GM19328 (cell line): ENCODE measurements around the gene GDPD4.

Experiments
- ATAC-seq: cut with Tn5 transposase; IDR thresholded peaks from one replicate; pipeline ENCODE4 v1.9.1; 2021; ENCODE audit warnings: mild to moderate bottlenecking, moderate library complexity; ENCODE audit not compliant: unreplicated experiment

GDPD4 gene

DNA sequence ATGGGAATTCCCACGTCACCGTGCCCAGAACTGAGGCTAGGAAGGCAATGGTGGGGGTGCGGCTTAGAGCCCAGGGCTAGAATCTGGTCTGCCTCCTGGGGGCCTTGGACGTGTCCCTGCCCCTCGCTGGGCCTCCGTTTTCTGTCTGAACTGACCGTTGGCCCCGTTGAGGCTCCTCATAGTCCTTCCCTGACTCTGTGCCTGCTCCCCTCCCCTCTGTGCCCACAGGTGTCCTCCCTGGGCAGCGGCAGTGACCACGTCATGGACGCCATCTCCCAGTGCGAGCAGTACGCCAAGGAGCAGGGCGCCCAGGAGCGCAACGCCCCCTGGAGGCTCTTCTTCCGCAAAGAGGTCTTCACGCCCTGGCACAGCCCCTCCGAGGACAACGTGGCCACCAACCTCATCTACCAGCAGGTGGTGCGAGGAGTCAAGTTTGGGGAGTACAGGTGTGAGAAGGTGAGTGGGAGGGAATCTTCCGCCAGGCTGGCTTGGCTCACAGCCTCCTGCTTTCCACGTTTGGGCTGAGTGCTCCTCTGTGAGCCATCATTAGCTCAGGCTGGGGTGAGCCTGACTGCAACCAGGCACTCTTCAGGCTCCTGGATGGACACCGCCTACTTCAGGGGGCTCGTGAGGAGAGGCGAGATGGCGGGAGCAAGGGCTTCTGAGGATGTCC lies 109.5 kb downstream of the GDPD4 start:
- no peak for ATAC-seq

GRCh38 chr11:77191429-77191822 lies 110.1 kb downstream of the GDPD4 start:
- no peak for ATAC-seq

GRCh38 chr11:77190331-77191075 lies 111.0 kb downstream of the GDPD4 start:
- no peak for ATAC-seq

DNA sequence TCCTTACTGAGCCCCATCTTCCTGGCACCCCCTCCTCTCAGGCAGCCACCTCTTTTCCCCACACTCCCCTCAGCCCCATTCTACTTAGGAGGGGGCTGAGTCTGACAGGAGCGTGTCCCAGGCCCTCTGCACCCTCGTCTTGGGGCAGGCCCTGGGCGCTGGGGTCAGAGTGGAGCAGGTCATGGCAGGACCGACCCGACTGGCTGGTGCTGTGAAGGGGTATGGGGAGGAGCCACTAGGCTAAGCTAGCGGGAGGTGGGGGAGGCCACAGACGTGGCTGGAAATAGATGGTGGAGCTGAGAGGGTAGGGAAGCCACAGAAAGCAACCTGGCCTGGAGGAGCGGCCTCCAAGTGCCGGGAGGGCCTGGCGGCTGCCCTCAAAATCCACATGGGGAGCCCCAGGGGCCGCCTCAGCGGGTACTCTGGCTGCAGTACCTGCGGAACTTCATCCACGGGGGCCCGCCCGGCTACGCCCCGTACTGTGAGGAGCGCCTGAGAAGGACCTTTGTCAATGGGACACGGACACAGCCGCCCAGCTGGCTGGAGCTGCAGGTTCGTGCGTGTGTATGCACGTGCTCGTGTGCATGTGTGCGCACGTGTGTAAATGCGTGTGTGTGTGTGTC lies 111.8 kb downstream of the GDPD4 start:
- ATAC-seq = no peak

- no peak for ATAC-seq
These were observed 112.6 kb downstream of the GDPD4 start for GRCh38 chr11:77188633-77189491.

GRCh38 chr11:77187776-77188632 lies 113.5 kb downstream of the GDPD4 start:
- ATAC-seq = no peak

DNA sequence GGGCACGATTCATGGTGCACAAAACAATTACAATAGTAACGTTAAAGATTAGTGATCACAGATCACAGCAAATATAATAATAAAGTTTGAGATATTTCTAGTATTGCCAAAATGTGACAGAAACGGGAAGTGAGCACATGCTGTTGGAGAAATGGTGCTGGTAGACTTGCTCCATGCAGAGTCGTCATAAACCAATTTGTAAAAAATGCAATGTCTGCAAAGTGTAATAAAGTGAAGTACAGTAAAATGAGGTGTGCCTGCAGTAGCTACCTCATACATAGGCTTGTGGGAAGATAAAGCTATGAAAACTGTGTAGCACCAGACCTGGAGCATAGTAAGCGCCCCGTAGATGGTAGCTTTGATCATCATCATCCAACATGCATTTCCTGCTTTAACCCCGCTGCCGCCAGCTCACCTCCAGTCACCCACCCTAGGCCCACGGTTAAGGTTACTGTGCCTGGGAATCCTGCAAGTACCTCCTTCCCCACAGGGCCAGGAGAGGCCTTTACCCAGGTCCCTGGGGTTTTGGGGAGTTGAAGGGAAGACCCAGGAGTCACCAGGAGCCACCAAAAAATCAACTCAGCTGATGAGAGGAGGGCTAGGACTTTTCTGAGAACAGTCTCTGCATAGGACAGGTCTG lies 114.3 kb downstream of the GDPD4 start:
- no peak for ATAC-seq

DNA sequence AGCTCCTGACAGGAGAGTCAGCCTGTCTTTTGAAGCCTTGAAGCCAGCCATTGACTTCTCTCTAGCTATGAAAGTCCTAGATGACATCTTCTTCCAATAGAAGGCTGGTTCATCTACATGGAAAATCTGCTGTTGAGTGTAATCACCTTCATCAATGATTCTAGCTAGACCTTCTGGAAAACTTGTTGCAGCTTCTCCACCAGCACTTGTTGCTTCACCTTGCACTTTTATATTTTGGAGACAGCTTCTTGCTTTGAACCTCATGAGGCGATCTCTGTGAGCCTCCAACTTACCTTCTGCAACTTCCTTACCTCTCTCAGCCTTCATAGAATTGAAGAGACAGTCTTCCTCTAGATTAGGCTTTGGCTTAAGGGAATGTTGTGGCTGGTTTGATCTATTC lies 115.2 kb downstream of the GDPD4 start:
- ATAC-seq = no peak

DNA sequence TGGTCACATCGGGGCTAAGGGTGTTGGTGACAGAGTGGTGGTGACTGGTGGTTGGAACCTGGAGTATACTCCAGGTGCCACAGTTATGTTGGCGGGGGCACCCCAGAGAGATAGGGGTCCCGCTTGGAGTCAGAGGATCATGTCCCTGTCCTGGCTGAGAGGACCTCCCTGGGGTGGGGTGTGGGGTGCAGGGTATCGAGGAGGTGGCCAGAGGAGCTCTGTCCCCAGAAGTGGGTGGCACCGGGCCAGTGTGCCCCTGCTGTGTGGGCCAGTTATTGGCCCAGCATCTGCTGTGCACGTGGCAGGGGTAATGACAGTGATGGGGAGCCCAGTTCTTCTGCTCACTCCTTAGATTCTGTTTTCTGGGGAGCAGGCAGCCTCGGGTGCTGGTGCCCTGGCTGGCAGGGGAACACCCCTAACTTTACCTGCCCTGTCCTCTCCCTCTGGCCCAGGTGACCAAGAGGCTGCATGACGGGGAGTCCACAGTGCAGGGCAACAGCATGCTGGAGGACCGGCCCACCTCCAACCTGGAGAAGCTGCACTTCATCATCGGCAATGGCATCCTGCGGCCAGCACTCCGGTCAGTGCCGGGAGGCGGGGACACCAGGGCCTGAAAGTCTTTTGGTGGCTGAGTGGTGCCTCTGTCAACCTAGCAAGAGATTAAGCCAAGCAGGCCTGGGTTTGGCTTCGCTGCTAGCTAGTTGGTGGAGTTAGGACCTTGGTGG lies 117.2 kb downstream of the GDPD4 start:
- no peak for ATAC-seq

DNA sequence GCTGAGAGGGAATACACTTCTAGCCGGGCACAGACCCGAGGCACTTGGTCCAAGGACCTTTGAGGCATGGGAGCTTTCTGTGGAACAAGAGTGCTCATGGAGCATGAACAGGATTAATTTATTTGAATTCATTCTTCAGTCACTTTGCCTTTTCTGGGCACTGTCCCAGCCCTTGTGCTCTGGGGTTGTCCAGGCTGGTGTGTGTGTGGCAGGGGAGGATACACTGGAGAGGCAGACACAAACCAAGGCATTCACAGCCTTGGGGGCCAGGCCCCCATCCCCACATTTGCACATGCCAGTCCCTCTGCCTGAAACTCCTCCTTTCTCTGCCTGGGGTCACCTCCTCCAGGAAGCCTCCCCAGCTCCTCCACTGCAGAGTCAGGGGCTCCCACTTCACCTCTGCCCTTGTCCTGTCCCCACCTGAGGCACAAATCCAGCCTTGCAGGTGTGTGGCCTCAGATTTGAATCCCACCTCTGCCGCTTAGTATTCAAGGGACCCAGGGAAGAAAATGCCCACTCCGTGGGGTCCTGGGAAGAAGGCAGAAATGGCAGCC lies 118.0 kb downstream of the GDPD4 start:
- no peak for ATAC-seq

GRCh38 chr11:77182542-77183430 lies 118.7 kb downstream of the GDPD4 start:
- no peak for ATAC-seq

DNA sequence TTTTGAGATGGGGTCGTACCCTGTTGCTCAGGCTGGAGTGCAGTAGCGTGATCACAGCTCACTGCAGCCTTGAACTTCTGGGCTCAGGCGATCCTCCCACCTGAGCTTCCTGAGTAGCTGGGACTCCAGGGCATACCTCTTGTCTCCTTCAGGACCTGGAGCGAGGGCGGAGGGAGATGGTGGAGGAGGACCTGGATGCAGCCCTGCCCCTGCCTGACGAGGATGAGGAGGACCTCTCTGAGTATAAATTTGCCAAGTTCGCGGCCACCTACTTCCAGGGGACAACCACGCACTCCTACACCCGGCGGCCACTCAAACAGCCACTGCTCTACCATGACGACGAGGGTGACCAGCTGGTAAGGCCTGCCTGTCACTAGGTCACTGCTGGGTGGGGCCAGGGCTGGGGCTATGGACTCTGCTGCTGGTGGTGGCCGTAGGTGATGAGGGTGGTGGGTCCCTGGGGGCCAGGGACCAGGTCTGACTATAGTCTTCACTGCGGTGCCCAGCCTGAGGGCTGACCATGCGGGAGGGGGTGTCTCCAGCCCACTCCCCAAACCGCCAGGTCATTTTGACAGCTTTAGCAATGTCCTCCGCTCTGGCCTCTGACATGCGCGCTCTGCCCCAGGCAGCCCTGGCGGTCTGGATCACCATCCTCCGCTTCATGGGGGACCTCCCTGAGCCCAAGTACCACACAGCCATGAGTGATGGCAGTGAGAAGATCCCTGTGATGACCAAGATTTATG lies 119.5 kb downstream of the GDPD4 start:
- no peak for ATAC-seq

DNA sequence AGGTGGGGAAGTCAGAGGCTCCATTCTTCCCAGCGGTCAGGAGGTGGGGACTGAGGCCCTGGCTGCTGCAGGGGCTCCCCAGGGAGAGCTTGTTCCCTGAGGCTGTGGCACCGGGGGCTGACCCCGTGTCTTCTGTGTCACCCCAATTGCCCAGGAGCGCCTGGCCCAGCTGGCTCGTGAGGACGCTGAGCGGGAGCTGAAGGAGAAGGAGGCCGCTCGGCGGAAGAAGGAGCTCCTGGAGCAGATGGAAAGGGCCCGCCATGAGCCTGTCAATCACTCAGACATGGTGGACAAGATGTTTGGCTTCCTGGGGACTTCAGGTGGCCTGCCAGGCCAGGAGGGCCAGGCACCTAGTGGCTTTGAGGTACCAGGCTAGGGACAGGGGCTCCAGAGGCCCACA lies 120.3 kb downstream of the GDPD4 start:
- ATAC-seq = no peak

DNA sequence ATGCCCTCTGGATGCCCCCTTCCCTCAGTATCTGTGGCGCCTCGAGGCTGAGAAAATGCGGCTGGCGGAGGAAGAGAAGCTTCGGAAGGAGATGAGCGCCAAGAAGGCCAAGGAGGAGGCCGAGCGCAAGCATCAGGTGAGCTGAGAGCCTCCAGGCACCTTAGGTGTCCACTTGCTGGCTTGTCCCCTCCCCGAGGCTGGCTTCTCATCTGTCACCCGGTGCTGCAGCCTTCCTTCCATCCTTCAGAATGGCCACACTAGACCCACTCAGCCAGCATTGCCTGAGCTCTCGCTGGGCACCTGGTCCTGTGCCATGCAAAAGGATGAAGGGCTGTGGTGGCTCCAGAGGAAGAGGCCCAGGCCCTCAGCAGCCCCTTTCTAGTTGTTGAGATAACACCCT lies 121.1 kb downstream of the GDPD4 start:
- no peak for ATAC-seq

DNA sequence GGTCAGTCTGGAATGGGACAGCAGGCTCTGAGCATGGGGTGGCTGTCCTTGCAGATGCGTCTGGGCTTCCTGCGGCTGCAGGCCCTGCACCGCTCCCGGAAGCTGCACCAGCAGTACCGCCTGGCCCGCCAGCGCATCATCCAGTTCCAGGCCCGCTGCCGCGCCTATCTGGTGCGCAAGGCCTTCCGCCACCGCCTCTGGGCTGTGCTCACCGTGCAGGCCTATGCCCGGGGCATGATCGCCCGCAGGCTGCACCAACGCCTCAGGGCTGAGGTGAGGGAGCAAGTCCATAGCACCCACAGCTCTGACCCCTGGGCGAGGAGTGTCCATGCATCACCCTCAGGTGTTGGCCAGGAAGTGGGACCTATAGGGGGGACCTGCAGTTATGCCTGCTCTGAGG lies 121.8 kb downstream of the GDPD4 start:
- no peak for ATAC-seq

- no peak for ATAC-seq
These were observed 122.4 kb downstream of the GDPD4 start for GRCh38 chr11:77179048-77179447.

DNA sequence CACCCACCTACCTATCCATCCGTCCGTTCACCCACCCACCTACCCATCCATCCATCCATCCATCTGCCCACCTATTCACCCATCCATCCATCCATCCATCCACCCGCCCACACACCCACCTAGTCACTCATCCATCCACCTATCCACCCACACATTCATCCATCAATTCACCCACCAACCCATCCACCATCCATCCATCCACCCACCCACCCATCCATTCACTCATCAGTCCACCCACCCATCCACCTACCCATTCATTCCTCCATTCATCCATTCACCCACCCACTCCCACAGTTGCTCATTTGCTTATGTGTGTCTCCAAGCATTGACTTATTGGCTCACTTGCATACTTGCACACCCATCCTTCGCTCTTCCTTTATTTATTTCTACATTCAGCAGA lies 123.3 kb downstream of the GDPD4 start:
- ATAC-seq = no peak
